Measurements from ENCODE around the gene TBX20.
"Not testable (repeated sequence)": the region's sequence is repeated elsewhere in the genome, so short reads cannot be mapped to it uniquely, and the experiment has no call there.

The TBX20 gene

DNA sequence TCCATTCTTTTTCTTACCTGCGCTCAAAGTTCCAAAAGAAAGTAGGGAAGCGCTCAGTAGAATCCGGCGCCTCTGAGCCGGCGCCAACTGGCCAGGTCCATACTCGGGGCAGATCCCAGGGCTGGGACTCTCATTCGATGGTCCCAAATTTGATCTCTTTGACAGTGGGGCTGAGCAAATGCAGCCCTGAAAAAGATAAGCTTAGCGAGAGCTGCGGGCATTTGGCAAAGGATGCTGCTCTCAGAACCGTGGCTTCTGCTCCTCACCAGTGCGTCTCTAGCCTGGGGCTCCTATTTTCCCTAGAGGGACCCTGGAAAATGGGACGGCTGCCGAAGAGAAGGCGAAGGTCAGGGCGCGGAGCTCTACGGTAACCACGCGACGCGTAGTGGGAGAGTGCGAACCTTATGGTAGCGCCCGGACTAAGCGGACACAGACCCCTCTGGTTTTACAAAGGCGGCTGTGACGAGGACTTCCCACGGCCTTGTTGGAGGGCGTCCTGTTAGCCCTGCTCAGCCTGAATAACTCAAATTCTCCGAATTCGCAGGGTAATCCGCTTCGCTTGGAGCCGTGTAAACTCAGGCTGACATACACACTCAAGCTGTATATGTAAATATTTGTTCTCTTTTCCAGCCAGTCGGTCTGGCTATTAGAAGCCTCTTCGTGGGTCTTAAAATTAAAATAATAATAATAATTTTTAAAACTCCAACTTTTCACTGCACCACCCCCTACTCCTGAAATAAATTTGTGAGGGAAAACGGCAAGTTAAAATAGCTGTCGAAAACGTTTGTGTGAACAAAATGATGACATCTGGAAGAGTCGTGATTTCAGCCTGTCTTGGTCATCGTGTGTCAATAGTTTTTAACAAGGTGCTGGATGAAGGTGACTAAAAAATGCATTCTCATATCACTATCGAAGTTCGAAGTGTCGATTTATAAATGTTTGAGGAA is 869 bp upstream of the TBX20 start:
- DNase-seq = no peak

DNA sequence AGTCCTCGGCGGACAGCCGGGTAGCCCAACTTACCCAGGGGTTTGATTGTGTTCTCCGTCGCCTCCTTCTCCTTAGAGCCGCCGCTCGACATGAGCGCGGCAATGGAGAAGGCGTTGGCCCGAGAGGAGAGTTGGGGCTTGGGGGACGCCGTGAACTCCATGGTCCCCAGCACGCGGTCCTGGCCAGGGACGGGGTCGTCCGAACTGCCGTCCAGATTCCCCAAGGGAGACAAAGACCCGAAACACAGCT is 515 bp downstream of the TBX20 start:
- DNase-seq = no peak

DNA sequence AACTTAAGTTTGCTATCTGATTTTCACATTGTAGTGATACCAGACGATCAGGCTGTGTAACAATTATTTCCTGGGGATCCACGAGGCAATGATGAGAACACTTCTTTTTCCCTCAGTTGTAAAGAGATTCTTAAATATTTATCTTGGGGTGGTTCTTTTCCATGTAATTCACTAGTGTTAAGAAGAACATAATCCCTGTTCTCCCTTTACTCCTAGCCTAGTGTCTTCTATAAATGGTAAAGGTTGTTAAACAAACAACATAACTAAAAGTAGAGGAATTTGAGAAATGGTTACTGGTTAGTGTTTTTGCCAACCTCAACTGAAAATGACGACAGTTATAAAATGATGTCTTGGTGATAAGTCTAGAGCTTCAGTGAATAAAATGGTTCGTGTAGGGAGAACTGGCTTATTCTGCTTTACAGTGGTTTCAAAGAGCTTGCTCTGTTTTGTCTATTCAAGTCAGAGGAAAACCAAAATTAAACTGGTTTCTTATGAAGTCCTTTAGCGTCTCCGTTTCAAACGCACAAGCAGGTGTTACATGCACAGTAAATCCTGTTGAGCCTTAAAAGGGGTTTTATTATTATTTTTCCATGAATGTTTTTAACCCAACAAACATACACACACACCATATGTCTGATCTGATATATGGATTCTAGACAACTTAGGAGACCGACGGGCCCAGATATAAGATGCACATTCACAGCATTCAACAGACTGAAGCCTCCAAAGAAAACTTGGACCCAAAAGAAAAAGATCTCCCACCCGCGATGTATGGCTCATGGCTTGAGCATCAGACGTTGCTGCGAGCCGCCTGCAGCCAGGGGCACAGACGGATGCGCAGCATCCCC is 1.1 kb downstream of the TBX20 start:
- no peak for DNase-seq

DNA sequence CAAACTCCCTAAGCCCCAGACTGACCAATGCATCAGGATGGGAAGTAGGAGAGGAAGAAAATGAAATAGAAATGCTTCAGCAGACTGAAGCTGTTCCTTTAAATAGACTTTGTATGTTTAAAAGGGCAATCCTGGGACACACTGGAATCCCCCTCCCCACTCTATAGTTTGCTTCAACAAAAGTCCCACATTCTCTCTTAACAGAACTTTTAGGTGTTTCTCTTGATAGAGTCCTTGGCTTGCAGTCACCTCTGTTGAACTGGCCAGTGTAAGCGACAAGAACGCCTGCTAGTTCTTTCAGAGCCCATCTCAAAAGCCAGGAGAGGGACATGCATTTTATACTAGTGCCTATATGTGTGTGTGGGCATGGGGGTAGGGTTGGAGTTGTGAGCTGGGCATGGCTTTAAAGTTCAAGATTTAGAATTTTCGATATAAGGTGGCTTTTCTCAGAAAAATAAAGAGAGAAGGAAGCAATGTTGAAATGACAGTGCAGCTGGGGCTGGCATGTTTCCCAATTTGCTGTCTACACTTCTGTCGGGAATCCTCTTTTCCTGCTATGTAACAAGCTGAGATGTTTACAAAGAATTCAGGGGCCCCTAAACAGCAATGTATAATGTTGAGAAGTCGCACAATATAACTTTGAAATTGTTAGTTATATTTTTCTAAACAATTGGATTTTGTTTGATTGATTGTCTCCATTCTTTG is 2.1 kb downstream of the TBX20 start:
- no peak for DNase-seq

DNA sequence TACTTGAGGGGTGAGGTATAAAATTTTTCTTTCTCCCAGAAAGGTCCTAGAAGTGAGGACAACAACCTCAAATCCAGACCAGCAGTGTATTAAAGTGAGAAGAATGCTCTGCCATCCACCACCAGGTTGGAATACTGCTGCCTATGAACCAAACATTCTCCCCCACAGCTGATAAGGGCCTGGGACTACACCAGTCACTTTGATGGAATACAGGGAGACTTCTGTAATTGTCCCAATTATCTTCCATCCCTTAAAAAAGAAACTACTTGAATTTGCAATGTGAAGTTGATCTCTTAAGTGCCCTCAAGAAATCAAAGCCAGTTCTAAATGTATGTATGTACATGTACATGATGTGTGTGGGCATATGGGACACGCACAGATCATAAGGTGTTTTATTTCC is 3.0 kb downstream of the TBX20 start:
- DNase-seq = no peak

DNA sequence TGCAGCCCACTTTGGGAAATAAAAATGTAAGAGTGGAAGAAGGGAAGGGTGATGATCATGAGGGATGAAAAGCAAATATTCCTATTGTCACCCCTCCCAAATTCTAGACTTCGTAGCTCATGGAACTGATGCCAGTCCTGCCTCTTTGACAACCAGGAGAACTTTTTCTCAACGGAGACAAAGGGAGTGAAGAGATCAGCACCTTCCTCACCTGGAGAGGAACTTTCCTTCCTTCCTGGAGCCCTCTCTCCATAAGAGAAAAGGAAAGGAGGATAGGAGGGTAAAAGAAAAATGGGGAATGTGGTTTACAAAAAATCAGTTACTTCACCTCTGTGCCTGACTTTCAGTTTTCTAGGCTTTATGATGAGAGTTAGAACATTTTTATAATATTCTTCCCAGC is 3.4 kb downstream of the TBX20 start:
- no peak for DNase-seq

DNA sequence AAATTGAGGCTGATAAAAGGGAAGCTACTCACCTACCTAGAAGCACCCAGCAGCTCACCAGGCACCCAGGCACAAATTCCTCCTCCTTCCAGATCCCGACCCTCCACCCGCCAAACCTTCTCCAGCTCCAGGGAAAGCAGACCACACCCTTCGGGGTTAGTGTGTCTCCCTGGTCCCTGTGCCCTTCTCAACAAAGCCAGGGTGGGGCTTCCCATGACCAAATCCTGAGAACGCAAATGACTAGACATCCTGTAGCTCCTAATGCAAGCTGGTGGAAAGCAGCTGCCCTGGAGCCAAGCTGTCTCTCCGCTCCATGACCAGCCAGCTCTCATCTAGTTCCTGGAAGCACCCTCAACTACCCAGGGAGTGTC is 4.4 kb downstream of the TBX20 start:
- no peak for DNase-seq

DNA sequence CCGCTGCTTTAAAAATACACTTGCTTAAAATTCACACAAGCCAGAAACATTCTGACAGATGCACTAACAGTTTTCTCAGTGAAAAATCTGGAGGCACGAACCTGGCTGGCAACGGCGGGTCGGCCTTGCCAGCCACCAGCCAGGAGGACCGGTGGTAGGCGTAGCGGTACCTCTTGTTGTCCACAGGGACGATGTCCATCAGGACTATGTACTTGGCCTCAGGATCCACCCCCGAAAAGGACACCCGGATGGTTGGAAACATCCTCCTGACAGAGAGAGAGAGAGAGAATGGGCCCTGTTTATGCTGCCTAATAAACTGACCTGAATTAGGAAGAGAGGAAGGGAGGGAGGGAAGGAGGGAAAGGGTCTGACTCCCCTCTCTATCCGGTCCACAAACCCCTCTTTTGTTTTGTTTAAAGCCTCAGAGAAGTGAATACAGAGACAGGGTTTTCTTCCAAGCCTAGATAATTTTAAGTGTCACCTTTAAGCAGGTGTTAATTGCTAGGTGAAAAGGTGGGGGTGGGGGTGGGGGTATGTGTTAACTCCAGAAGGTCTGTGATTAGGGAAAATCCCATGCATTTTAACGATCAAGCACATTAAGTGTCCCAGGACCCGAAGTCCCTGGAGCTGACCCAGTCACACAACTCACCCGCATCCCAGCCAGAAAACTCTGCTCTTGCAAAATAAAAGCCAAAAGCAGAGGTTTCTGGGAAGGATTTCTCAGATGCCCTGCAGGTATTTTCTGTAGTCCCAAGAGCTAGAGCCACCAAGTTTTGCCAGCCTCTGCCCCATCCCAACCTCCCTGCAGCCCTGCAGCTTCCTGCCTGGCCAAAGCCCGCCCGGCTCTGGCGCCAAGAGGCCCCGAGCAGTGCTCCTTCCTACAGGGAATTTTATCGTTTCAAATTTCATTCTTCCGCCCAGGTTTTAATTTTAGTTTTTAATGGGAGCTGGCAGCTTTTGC is 5.0 kb downstream of the TBX20 start:
- no peak for DNase-seq

DNA sequence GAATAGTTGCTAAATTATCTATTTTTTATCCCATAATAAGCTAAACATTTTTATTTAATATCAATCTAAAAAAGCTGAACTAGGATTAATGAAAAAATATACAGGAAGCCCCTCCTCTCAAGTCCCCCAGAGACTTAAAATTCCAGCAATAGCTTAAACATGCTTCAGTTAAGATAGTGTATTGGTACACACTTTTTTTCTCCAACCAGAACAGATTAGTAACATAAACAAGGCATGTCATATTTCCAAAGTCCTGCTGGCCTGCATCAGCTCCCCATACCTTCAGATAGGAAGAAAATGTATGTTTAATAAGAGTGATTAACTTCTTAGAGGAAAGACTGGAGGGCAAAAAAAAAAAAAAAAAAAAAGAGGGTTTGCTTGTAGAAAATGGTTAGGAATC is 7.1 kb downstream of the TBX20 start:
- no peak for DNase-seq

DNA sequence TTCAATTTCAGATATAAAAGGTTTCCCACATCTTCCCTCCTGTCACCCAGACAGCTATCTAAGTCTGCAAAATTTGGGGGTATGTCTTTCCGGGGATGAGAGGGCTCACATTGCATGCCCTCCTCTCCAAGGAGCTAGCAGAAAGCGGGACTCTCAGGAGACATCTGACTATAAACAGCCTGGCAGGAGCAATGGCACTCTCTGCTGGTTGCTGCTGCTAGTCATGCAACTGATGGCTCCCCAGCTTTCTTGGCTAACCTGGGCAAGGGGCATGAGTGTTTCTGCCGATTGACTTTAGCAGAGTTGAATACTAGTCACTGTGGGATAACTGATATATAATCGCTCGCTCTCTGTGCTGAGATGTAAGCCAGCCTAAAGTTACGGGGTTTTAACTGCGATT is 12.0 kb downstream of the TBX20 start:
- no peak for DNase-seq

DNA sequence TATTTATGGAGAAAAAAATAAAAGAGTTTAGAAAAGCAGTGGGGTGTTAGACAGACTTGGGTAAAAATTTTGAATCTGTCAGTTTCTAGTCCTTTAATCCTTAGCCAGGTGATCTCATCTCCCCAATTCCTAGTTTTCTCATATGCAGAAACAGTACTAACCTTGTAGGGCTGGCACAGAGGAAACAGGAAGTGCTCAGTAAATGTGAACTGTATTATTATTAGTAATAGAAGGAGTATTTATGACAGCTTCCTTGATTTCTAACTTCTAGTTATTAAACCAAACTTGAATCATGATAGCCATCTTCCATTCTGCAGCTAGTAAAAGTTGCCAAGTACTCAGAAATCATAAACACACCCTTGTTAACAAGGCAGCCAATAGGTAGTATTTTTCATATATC is 12.5 kb downstream of the TBX20 start:
- no peak for DNase-seq

DNA sequence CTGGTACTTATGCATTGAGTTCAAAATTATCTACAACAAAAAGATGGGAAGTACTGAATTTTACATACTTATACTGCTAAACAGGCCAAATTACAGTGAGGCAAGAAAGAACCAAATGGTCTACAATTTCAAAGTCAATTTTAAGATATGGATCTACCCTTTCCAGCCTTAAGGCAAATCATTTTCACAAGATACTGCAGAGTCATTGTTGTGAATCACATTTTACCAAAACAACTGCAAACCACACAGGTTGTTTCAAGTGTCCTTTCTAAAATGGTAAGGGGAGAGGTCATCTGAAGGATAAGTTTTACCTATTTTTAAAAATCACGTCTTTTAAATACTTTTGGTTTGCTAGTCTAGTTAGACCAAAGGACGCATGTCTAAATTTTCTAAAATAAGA is 12.9 kb downstream of the TBX20 start:
- DNase-seq = not testable (repeated sequence)

DNA sequence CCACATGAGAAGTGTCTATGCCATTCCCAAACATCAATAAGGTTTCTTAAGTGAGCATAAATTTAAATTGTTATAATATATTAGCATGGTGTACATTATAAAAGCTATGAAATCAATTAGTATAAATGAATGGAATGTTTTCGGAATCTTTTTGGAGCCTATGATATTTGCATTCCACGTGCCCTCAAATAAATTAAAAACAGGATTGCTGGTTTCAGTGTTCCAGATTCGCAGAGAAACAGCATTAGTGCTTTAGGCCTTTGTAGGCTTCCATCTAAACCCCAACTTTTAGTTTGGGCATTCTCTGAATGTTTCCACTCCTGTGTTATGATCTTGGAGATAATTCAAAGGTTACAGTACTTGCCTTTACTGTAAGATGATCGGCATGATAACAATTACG is 15.4 kb downstream of the TBX20 start:
- DNase-seq = not testable (repeated sequence)

DNA sequence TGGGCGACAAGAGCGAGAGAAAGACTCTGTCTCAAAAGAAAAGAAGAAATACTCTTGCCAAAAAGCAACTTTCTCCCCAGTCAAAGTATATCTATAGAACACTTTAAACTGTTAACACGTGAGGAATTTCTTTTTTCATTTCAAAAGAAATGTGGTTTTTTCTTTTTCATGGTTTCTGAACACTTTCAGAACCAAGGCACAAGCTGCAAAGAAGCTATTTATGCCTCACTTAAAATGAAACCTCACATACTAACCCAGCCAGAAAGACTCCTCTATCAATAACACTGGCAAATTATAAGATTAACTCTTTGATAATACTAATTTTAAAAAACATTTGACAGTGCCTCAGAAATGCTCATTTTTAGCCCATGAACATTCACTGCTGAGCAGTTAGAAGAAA is 20.9 kb downstream of the TBX20 start:
- DNase-seq = no peak

DNA sequence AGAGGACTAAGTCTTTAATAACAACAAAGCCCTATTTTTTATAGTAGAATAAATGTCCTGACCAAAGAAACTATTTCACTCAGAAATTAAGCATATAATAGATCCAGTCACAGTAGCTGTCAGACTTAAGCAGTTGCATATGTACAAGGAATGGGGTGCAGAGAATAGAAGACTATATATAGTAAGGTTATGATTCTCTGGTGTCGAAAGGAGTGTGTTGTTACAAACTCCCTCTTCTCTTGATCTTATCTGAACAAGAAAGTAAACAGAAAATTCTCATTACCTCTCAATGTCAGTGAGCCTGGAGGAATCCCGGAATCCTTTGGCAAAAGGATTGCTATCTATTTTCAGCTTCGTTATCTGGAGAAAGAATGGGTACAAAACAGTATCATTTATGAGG is 22.7 kb downstream of the TBX20 start:
- not testable (repeated sequence) for DNase-seq

DNA sequence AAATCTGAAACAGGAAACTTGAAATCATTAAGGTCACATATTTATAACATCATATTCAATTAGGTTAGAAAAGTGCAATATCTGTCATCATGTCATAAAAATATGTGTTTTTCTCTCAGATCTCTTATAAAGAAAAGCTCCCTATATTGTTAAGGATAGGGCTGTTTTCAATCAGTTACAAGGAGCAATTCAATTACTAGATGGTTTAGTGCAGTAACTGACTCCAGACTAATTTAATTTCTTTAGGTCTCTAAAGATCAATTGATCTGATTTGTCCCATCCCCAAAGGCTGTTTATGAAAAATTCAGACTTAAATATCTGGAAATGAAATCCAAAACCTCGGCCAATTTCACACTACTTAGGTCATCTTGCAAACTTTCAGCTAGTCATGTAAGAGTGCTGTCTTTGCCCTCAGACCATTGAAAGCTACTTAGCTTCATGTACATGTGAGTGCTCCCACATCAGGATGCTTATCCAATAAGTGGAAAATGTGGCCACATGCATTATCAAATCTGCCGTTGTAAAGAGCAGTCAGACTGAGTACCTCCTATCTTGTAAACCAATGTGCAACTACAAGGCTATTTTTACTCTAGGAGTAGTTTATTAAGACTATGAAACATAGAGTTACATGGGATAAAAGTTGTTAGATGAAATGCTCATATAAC is 24.7 kb downstream of the TBX20 start:
- DNase-seq = not testable (repeated sequence)

DNA sequence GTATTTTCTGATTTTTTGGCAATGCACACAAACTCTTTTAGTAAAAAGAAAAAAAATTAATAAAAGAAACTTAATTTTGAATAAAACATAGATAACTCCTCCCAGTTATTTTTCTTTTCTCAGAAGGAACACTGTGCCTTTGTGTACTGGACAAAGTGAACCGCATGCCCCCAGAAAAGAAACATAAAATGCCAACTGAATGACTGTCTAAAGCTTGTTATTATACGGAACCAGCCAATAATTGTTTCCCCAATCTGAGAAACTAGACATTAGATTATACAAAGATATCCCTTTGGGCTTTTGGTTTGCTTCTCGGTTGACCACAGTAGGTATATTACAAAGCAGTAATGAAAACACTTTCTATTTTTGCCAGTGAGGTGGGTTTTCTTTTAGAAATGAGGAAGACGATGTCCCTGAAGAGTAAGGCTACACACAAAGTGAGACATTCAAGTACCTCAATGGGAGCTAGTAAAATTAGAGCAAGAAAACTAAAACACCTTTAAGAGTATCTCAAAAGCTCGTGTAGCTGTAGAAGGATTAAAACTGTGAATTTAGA is 25.3 kb downstream of the TBX20 start:
- not testable (repeated sequence) for DNase-seq

DNA sequence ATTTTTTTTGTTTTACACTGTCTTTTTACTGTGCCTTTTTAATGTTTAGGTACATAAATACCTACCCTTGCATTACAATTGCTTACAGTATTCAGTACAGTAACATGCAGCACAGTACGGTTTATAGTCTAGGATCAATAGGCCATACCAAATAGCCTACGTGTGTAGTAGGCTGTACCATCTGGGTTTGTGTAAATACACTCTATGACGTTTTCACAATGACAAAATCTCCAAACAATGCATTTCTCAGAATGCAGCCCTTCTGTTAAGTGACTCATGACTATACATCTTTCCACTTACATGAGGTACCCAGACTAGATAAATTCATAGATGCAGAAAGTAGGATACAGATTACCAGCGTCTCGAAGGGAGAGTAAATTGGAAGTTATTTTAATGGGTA is 26.5 kb downstream of the TBX20 start:
- DNase-seq = not testable (repeated sequence)

DNA sequence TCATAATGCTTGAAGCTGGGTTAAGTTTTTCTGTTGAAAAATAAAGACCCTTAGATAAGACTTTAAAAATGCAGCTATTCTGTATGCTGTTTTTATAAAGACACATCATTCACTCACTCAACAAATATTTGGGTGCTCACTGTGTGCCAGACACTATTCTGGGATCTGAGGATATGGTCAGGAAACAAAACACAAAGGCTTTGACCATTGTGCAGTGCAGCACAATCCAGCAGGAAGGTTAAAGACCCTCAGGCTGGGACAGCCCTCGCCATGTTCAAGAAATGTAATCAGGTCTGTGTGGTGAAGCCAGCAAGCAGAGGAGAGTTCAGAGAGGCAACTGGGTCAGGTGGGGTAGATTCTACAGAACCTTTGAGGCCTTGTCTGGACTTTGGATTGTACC is 31.5 kb downstream of the TBX20 start:
- not testable (repeated sequence) for DNase-seq

DNA sequence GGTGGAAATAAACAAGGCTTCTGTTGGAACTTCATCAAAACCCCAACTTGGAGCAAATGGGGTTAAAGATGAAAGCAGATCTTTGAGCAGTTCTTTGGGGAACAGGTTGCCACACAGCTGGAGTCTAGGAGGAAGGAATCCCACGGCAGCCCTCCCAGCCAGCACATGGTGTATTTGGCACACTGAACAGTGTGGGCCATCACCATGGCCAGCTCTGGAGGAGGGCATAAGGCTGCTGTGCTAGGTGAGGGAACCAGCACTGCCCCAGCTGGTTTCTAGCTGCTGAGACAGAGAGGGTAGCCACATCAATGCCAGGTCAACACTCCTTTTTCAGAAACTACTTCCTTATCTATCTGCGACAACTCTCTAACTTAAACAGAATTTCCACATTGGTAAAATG is 33.7 kb downstream of the TBX20 start:
- DNase-seq = not testable (repeated sequence)

DNA sequence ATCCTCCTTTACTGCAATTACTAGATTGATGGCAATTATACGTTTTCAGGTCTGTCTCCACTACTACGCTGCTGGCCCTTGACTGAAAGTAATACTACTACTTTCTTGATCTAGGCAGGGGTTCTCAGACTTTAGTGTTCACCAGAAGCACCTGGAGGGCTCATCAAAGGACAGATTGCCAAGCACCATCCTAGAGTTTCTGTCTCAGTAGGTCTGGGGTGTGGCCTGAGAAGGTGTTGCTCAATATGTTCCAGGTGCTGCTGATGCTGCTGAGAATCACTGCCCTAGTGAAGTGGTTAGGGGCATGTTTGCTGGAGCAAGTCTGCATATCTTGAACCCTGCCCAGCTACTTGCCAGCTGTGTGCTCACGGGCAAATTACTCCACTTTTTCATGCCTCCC is 37.9 kb downstream of the TBX20 start:
- DNase-seq = not testable (repeated sequence)

DNA sequence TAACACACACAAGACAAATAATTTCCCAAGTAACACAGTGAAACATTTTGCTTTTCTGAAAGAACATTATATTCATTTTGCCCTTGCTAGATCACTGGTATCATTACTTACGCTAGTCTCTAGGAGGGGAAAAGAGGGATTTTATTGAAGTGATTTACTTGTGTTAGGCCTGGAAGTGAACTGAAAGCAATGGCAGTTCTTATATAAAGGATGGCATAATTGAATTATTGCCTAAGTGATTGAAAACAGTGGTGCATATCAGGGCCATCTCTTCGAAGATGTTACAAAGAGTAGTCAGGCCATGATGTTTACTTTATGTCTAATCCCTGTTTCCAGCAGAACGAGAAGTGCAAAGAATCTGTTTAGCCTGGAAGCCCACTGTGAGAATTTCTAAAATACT is 38.8 kb downstream of the TBX20 start:
- DNase-seq = not testable (repeated sequence)

Measured in NCI-H1417 treated with DMSO at 0.1 percent for 48 hours (cell line).